Esophagus muscularis mucosa (tissue), 3 donors: ENCODE results near the gene SLC25A13.

Experiments
- EP300 ChIP-seq: sonication (generic); formaldehyde crosslinking; IDR thresholded peaks from one replicate; pipeline ENCODE4 v1.6.1; 2017; ENCODE audit warnings: antibody characterized with exemption
- POLR2A ChIP-seq: fragments of 450-650 bp; IDR thresholded peaks from one replicate; pipeline ENCODE4 v1.6.1; 2017; ENCODE audit warnings: antibody characterized with exemption, moderate library complexity, mild to moderate bottlenecking, low read depth
- POLR2AphosphoS5 ChIP-seq, 2 donors: sonication (generic); formaldehyde crosslinking; IDR thresholded peaks; one replicate each; pipeline ENCODE4 v1.6.1; 2017; ENCODE audit warnings: antibody characterized with exemption in 2 of 2

GRCh38 chr7:96217147-96217546, 104.8 kb downstream of the SLC25A13 start:
- TF ChIP-seq POLR2AphosphoS5 (IDR thresholded peaks at IDR 0.05) (no peak), POLR2A (no peak), EP300 (no peak)
